AG09309 (cell line): ENCODE data around the gene TNNC2.
A peak's percentile ranks its signal among the peaks of the same experiment; 100 is the strongest.

Source experiments
- DNase-seq: peaks from one replicate; pipeline ENCODE4 v3.0.0-alpha.2; 2010; ENCODE audit warnings: low read depth
- H3K4me3 ChIP-seq: 2 replicates; pipeline ENCODE4 v1.5.1; 2011; ENCODE audit warnings: mild to moderate bottlenecking, low read depth, low read length, moderate library complexity; ENCODE audit not compliant: control insufficient read depth
- CTCF ChIP-seq: IDR thresholded peaks from 2 replicates; pipeline ENCODE4 v1.5.1; 2011; ENCODE audit warnings: mild to moderate bottlenecking, low read depth, low read length, inconsistent platforms; ENCODE audit not compliant: insufficient read depth, control insufficient read depth; ENCODE audit errors: missing control alignments

Gene TNNC2

GRCh38 chr20:45840700-45841198, 13.6 kb upstream of the TNNC2 start:
- no peak for TF ChIP-seq CTCF
- no peak overlapping the region for H3K4me3 ChIP-seq
- DNase-seq = no peak

GRCh38 chr20:45836841-45837240, 9.7 kb upstream of the TNNC2 start:
- no peak for TF ChIP-seq CTCF
- no peak for DNase-seq
- H3K4me3 ChIP-seq = no peak overlapping the region

GRCh38 chr20:45835825-45836224, 8.7 kb upstream of the TNNC2 start:
- no peak for TF ChIP-seq CTCF
- peak; percentile 53 for DNase-seq
- H3K4me3 ChIP-seq = peak overlapping the region; percentile 73

GRCh38 chr20:45835329-45835765, 8.2 kb upstream of the TNNC2 start:
- no peak for TF ChIP-seq CTCF
- DNase-seq = no peak
- H3K4me3 ChIP-seq = peak overlapping the region; percentile 73

- TF ChIP-seq CTCF = no peak
- H3K4me3 ChIP-seq = peak overlapping the region; percentile 73
- DNase-seq = no peak
Measured at GRCh38 chr20:45834797-45835161, 7.7 kb upstream of the TNNC2 start.

- DNase-seq = no peak
- no peak for TF ChIP-seq CTCF
- peak overlapping the region; percentile 73 for H3K4me3 ChIP-seq
Measured at GRCh38 chr20:45833883-45834796, 7.0 kb upstream of the TNNC2 start.
